Measurements from ENCODE around the gene NMRK1. TPM values are rescaled to one million over a fixed set of nuclear protein-coding genes. Genes with fewer than 3 reads are reported as not detected.

The NMRK1 gene
- total RNA-seq, 2 experiments from 2014 or later, result 17.0 to 33.2 TPM

GRCh38 chr9:75123696-75124095, 35.7 kb upstream of the NMRK1 start:
- Histone ChIP-seq H2AFZ (ENCODE audit: low read length) (no peak overlapping the region), H3K9me2 (ENCODE audit: insufficient read depth, low read length) (no peaks in the 10 kb centered on the region), H3K79me2 (ENCODE audit: insufficient read depth, low read depth, low read length) (no peaks in the 10 kb centered on the region), H4K20me1 (ENCODE audit: insufficient read depth, low read length) (no peaks in the 10 kb centered on the region), H3K9me3 (ENCODE audit: low read length) (no peaks in the 10 kb centered on the region), H3K4me1 (ENCODE audit: insufficient read depth, low read length, poor library complexity, severe bottlenecking) (no peaks in the 10 kb centered on the region), H3K4me3 (ENCODE audit: low read depth, low read length, poor library complexity, severe bottlenecking) (no peak overlapping the region), H3K4me2 (ENCODE audit: low read length) (no peak overlapping the region), H3K27ac (ENCODE audit: low read depth, low read length, poor library complexity, severe bottlenecking) (no peak overlapping the region), H3K36me3 (ENCODE audit: insufficient read depth, low read length) (peaks cover 28% of the 10 kb centered on the region)
- BruUV-seq (replicated peaks), result no TSS peak
- DNase-seq (ENCODE audit: low spot score), result no peak
- POLR2A ChIA-PET, result interaction anchor here (0.5 to 0.7 kb wide), 3 partner anchors 12 to 1051 kb away, joined by 3 to 5 read pairs (median 3); no protein-coding TSS in a partner anchor
- CTCF ChIA-PET (ENCODE audit: unreplicated experiment), result no interaction called here
- TF ChIP-seq CTCF (conservative IDR thresholded peaks at IDR 0.05; ENCODE audit: low read length), result no peak
- TF ChIP-seq EZH2phosphoT487 (IDR thresholded peaks at IDR 0.05; ENCODE audit: borderline replicate concordance, low read depth, low read length), result no peak
- intact Hi-C loops (cut with micrococcal nuclease; ENCODE audit: unreplicated experiment), result no loop called here

DNA sequence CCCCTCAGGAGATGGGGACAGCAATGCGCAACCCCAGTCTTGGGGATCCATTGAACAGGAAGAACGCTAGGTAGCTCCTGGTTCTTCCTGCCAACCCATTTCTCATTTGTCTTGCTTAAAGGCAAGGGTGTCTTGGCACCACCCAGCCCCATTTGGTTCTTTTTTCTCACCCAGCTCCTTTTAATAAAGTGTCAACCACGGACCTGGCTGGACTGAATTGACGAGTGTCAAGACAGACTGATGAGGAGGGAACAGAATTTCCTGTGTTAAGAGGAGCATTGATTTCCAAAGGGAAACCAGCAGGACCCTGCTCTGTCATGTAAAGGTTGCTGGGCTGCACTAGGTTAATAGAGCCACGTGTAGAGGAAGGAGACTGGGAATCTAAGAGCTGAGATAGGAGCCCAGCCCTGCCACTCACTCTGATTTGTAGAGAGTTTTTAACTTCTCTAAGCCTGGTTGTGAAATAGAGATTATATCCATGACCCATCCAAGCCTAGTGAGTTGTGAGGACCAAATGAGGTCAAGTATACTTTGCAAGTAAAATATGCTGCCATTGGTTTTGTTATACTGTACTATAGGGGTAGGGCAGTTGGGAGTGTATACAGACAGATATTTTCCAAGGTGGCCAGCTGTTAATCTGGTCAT, 34.1 kb upstream of the NMRK1 start:
- CTCF ChIA-PET (ENCODE audit: unreplicated experiment), result no interaction called here
- BruUV-seq (replicated peaks), result no TSS peak
- no peak overlapping the region for H3K27ac ChIP-seq (ENCODE audit: low read depth, low read length, poor library complexity, severe bottlenecking)
- TF ChIP-seq EZH2phosphoT487 (IDR thresholded peaks at IDR 0.05; ENCODE audit: borderline replicate concordance, low read depth, low read length), result no peak
- DNase-seq (ENCODE audit: low spot score), result no peak
- no peak overlapping the region for H3K4me3 ChIP-seq (ENCODE audit: low read depth, low read length, poor library complexity, severe bottlenecking)
- no peaks in the 10 kb centered on the region for H3K4me1 ChIP-seq (ENCODE audit: insufficient read depth, low read length, poor library complexity, severe bottlenecking)
- no peaks in the 10 kb centered on the region for H3K9me3 ChIP-seq (ENCODE audit: low read length)
- H3K9me2 ChIP-seq (ENCODE audit: insufficient read depth, low read length), result no peaks in the 10 kb centered on the region
- peaks cover 3% of the 10 kb centered on the region; the same call in 1 of the 2 replicates for H3K79me2 ChIP-seq (ENCODE audit: insufficient read depth, low read depth, low read length)
- H3K36me3 ChIP-seq (ENCODE audit: insufficient read depth, low read length), result peaks cover 39% of the 10 kb centered on the region
- intact Hi-C loops (cut with micrococcal nuclease; ENCODE audit: unreplicated experiment), result no loop called here
- no peaks in the 10 kb centered on the region for H4K20me1 ChIP-seq (ENCODE audit: insufficient read depth, low read length)
- H3K4me2 ChIP-seq (ENCODE audit: low read length), result no peak overlapping the region
- POLR2A ChIA-PET, result interaction anchor here (0.5 to 0.7 kb wide), 3 partner anchors 11 to 1234 kb away, joined by 3 to 6 read pairs (median 3); no protein-coding TSS in a partner anchor
- H2AFZ ChIP-seq (ENCODE audit: low read length), result no peak overlapping the region

- Histone ChIP-seq H3K9me3 (ENCODE audit: low read length) (no peaks in the 10 kb centered on the region), H3K27ac (ENCODE audit: low read depth, low read length, poor library complexity, severe bottlenecking) (no peak overlapping the region), H3K4me2 (ENCODE audit: low read length) (no peak overlapping the region), H2AFZ (ENCODE audit: low read length) (no peak overlapping the region), H3K9me2 (ENCODE audit: insufficient read depth, low read length) (no peaks in the 10 kb centered on the region), H3K36me3 (ENCODE audit: insufficient read depth, low read length) (peaks cover 39% of the 10 kb centered on the region), H4K20me1 (ENCODE audit: insufficient read depth, low read length) (no peaks in the 10 kb centered on the region), H3K79me2 (ENCODE audit: insufficient read depth, low read depth, low read length) (peaks cover 16% of the 10 kb centered on the region; the same call in 1 of the 2 replicates), H3K4me1 (ENCODE audit: insufficient read depth, low read length, poor library complexity, severe bottlenecking) (no peaks in the 10 kb centered on the region), H3K4me3 (ENCODE audit: low read depth, low read length, poor library complexity, severe bottlenecking) (no peak overlapping the region)
- TF ChIP-seq EZH2phosphoT487 (IDR thresholded peaks at IDR 0.05; ENCODE audit: borderline replicate concordance, low read depth, low read length), result no peak
- no peak for TF ChIP-seq CTCF (conservative IDR thresholded peaks at IDR 0.05; ENCODE audit: low read length)
- ChIA-PET CTCF (ENCODE audit: unreplicated experiment) (no interaction called here), POLR2A (no interaction called here)
- BruUV-seq (replicated peaks), result no TSS peak
- intact Hi-C loops (cut with micrococcal nuclease; ENCODE audit: unreplicated experiment), result no loop called here
- no peak for DNase-seq (ENCODE audit: low spot score)
Measured at GRCh38 chr9:75120686-75121085, 32.7 kb upstream of the NMRK1 start.
